ENCODE data around the gene KRT7. TPM values are rescaled to one million over a fixed set of nuclear protein-coding genes. Genes with fewer than 3 reads are reported as not detected.
"Not testable (repeated sequence)": the region's sequence is repeated elsewhere in the genome, so short reads cannot be mapped to it uniquely, and the experiment has no call there.

The KRT7 gene
- total RNA-seq, 1 donor = 1.4 TPM

GRCh38 chr12:52235001-52235764 lies 2.1 kb downstream of the KRT7 start:
- no peak for TF ChIP-seq CTCF (IDR thresholded peaks at IDR 0.05; ENCODE audit: insufficient read depth, low read length)
- DNase-seq (ENCODE audit: low read depth) = peak; percentile 45
- no peak overlapping the region for H3K4me3 ChIP-seq (ENCODE audit: low read depth, low read length)

GRCh38 chr12:52235822-52236361 lies 2.8 kb downstream of the KRT7 start:
- no peak overlapping the region for H3K4me3 ChIP-seq (ENCODE audit: low read depth, low read length)
- DNase-seq (ENCODE audit: low read depth) = no peak
- no peak for TF ChIP-seq CTCF (IDR thresholded peaks at IDR 0.05; ENCODE audit: insufficient read depth, low read length)

GRCh38 chr12:52236386-52237050 lies 3.5 kb downstream of the KRT7 start:
- DNase-seq (ENCODE audit: low read depth) = no peak
- no peak for TF ChIP-seq CTCF (IDR thresholded peaks at IDR 0.05; ENCODE audit: insufficient read depth, low read length)
- no peak overlapping the region for H3K4me3 ChIP-seq (ENCODE audit: low read depth, low read length)

GRCh38 chr12:52238207-52238840 lies 5.3 kb downstream of the KRT7 start:
- DNase-seq (ENCODE audit: low read depth) = no peak
- H3K4me3 ChIP-seq (ENCODE audit: low read depth, low read length) = no peak overlapping the region
- no peak for TF ChIP-seq CTCF (IDR thresholded peaks at IDR 0.05; ENCODE audit: insufficient read depth, low read length)

- DNase-seq (ENCODE audit: low read depth) = no peak
- H3K4me3 ChIP-seq (ENCODE audit: low read depth, low read length) = no peak overlapping the region
- TF ChIP-seq CTCF (IDR thresholded peaks at IDR 0.05; ENCODE audit: insufficient read depth, low read length) = no peak
Observed at GRCh38 chr12:52238916-52239646, 6.0 kb downstream of the KRT7 start.

- H3K4me3 ChIP-seq (ENCODE audit: low read depth, low read length) = no peak overlapping the region
- TF ChIP-seq CTCF (IDR thresholded peaks at IDR 0.05; ENCODE audit: insufficient read depth, low read length) = no peak
- DNase-seq (ENCODE audit: low read depth) = no peak
Observed at GRCh38 chr12:52239767-52240166, 6.7 kb downstream of the KRT7 start.

GRCh38 chr12:52240247-52240646 lies 7.2 kb downstream of the KRT7 start:
- H3K4me3 ChIP-seq (ENCODE audit: low read depth, low read length) = not testable (repeated sequence)

More at GRCh38 chr12:52240247-52240646, 7.2 kb downstream of the KRT7 start:
- DNase-seq (ENCODE audit: low read depth) = not testable (repeated sequence)
